ENCODE data around the gene PLXNC1.

DNA sequence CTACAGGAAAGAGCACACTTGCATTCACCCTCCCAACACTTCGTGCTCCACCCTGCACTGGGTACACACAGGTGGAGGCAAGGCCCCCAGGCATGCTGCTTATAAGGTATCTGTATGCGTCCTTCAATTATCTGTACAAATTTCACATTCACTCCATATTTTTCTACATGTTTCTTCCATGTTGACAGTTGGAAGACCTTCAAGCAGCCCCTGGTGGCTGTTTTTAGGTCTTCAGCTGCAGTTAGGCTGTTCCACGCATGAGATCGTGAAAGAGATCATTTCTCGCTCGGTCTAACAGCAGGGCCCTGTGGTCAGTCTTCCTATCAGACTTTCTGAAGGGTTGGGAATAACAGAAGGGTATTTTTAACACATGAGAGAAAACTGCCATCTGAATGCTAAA is 47.1 kb downstream of the PLXNC1 start:
- TF ChIP-seq, protein P1, sequence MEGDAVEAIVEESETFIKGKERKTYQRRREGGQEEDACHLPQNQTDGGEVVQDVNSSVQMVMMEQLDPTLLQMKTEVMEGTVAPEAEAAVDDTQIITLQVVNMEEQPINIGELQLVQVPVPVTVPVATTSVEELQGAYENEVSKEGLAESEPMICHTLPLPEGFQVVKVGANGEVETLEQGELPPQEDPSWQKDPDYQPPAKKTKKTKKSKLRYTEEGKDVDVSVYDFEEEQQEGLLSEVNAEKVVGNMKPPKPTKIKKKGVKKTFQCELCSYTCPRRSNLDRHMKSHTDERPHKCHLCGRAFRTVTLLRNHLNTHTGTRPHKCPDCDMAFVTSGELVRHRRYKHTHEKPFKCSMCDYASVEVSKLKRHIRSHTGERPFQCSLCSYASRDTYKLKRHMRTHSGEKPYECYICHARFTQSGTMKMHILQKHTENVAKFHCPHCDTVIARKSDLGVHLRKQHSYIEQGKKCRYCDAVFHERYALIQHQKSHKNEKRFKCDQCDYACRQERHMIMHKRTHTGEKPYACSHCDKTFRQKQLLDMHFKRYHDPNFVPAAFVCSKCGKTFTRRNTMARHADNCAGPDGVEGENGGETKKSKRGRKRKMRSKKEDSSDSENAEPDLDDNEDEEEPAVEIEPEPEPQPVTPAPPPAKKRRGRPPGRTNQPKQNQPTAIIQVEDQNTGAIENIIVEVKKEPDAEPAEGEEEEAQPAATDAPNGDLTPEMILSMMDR (IDR thresholded peaks at IDR 0.05) = no peak
- no peak for TF ChIP-seq POLR2AphosphoS5 (IDR thresholded peaks at IDR 0.05)
- TF ChIP-seq POLR2A (IDR thresholded peaks at IDR 0.05) = no peak

Measured in upper lobe of left lung (tissue), 4 donors.